AG20443 (cell line): Measurements from ENCODE around the gene FSIP1.

Experiments used
- DNase-seq: peaks from one replicate; pipeline ENCODE4 v3.0.0; 2012; ENCODE audit warnings: low spot score, mixed read lengths

FSIP1 gene

DNA sequence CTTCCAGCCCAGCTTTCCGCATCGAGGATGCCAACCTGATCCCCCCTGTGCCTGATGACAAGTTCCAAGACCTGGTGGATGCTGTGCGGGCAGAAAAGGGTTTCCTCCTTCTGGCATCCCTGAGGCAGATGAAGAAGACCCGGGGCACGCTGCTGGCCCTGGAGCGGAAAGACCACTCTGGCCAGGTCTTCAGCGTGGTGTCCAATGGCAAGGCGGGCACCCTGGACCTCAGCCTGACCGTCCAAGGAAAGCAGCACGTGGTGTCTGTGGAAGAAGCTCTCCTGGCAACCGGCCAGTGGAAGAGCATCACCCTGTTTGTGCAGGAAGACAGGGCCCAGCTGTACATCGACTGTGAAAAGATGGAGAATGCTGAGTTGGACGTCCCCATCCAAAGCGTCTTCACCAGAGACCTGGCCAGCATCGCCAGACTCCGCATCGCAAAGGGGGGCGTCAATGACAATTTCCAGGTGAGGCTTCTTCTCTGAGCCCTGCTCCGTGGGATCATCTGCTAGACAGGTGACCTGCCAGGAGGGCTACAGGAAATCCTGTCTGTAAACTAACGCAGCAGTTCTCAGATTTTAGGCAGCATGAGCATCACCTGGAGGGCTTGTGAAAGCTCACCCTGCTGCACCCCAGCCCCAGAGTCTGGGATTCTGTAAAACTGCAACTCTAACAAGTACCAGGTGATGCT, 200.2 kb downstream of the FSIP1 start:
- no peak for DNase-seq

DNA sequence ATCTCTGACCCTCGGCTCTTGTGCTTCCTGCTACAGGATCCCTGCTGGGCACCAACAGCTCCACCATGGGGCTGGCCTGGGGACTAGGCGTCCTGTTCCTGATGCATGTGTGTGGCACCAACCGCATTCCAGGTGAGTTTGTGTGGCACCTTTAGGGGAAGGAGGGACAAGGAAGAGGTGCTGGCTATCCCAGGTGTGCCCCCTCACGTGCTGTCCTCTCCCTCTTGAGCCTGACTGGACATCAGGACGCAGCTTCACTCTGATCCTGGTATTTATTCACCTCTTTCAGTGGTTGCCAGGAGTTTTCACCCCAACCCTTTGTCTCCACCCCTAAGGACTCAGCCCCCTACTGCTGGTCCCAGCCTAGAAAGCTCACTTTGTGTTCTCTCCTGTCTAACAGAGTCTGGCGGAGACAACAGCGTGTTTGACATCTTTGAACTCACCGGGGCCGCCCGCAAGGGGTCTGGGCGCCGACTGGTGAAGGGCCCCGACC, 200.8 kb downstream of the FSIP1 start:
- DNase-seq, result no peak

DNA sequence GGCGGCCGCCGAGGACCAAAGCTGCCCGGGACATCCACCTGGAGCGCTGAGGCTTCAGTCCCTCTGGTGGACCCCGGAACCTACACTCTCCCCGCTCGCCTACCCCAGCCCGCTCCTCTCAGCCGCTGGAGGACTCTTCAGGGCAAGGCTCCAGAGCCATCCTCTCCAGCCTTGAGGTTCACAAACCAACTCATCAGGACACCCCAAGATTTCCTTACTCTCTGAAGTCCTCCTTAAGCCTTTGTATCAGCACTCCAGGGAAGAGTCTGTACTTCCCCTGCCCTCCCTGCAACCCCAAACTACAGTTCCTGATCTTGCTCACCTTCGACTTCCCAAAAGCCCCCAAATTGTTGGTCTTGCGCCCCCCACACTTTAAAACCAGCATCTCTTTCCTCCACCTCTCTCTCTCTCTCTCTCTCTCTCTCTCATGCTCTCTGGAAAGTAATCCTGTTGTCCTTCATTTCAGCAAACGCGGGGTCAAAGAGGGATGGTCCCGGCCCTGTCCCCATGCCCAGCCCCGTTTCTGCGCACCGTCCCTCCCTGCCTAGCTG, 201.3 kb downstream of the FSIP1 start:
- DNase-seq, result no peak

- DNase-seq, result peak; percentile 93
Observed at GRCh38 chr15:39580485-39581241, 202.0 kb downstream of the FSIP1 start, which contains the start of gene THBS1. Gene THBS1, plus strand, starts transcription at chr15:39581079. Its CDS starts 779 bp downstream, at chr15:39581858.

GRCh38 chr15:39580117-39580484, 202.5 kb downstream of the FSIP1 start:
- DNase-seq, result peak; percentile 83

DNA sequence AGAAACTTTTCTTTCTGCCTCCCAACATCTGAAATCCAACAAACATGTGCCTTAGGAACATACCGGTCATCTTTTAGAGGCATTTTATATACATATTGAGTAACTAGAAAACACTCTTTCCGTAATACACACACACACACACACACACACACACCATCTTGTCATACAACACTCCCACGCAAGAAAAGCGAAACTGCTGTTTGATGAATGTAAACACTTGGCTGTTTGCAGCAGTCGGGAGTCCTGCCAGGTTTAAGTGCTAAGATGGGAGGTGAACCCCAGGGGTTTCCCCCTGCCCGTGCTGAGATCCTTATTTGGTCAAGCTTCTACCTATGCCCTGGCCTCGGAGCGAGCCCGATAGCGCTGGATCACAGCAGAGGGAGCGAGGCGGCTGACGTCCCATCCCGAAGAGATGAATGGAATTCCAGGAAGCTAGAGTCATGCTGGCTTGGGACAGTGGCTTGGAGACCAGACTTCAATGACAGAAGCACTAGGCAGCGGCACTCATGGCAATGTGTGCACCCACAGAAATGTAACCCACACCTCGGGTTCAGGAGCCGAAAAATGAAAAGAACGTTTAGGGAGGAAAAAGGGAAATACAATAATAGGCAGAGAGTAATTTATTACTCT, 203.0 kb downstream of the FSIP1 start:
- peak; percentile 82 for DNase-seq

- no peak for DNase-seq
Observed at GRCh38 chr15:39578851-39579486, 203.7 kb downstream of the FSIP1 start.

GRCh38 chr15:39575180-39575579, 207.5 kb downstream of the FSIP1 start:
- no peak for DNase-seq

DNA sequence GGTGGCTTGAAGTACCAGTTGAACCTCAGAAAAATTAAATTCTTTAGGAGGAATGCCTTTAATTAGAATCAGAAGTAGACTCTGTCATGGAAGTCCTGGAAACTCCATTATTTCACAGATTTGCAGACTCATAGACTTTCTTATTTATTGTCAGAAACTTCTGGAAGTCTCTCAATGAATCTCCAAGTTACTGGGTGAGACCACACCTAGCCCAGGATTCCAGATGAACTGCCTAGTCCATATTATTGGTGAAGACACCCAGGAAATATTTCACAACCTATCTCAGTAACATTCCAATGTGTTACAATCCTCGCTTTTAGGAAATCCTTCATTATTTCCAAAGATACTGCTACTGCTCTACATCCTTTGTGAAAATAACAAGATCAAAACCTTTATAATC, 208.2 kb downstream of the FSIP1 start:
- DNase-seq, result no peak

GRCh38 chr15:39573844-39574243, 208.8 kb downstream of the FSIP1 start:
- DNase-seq, result peak; percentile 33

- DNase-seq, result no peak
Observed at GRCh38 chr15:39573287-39573686, 209.4 kb downstream of the FSIP1 start.

DNA sequence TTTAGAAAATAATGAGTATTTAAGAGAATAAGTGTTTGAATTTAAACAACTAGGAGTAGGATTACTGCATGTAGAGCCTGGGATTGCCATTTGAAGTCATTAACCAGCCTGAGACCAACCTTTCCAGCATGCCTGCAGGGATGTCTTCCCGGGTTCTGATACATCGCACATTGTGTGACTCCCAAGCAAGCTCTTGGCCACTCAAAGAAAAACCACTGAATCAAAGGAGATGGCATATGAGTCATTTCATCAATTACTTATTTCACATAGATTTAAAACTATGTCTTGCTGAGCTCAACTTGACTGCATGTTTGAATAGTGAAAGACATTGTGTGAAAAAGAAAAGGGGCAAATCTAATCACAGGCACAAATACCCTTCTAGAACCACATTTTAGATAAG, 216.8 kb downstream of the FSIP1 start:
- DNase-seq, result no peak

DNA sequence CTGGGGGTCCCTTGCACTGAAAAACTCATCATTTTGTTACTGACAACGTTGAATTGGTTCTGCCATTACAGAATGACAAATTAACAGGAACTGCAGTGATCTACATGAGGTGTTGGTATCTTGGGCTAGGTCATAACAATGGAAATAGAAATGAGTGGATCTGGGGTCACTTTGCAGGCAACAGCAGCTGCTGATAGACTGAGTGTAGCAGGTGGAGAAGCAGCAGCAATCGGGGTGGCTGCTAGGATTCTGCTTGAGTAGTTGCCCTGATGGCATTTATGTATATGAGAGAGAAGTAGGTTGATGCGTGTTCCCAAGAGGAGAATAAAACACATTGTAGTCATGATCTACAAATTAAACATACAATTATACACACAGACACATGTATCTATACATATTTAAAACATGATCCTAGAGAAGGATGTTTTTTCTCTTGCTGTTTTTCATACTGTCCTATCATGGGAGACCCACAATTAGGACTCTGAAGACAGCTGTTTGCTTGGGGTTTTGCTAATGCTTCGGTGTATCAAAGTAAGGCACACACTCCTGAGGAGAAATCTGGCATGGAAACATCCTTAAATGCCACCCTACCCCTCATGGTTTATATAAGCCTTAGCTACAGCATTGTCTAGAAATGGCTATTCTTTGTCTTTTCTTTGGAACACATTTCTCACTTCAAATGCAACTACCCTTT, 217.5 kb downstream of the FSIP1 start:
- DNase-seq, result no peak

- no peak for DNase-seq
Observed at GRCh38 chr15:39558421-39558820, 224.2 kb downstream of the FSIP1 start.

DNA sequence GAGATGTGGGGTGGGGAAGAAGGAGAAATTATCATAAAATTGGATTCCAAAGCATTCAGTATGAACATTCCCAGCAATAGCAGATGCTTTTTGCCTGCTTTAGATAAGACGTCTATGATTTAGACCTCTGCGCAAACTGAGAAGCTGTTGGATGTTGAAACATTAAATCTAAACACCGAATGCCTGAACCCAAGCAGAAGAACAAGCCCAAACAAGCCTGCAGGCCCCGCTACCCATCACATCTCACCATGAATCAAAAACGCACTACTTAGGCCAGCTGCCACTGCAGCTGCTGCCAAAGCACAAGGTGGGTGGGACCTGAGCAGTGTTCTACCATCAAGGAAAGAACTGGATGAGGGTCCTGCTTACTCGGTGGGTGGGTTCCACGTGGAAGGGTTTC, 226.2 kb downstream of the FSIP1 start:
- no peak for DNase-seq

DNA sequence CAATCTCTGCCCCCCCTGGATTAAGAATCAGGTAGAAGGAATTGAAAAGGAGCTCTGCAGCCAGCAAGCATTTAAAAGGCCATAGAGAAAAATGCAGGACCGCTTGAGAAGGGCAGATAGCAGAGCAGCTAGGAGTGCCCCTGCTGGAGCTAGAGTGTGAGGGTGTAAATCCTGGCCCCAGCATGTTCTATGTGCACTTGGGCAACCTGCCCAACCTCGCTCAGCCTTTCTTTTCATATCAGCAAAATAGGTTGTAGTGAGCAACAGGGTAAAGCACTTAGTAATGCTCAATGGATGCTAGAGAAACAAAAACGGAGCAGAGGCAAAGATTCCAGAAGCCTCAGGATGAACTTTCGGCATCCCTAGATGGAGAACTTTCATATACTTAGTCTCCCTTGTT, 226.8 kb downstream of the FSIP1 start:
- no peak for DNase-seq

- DNase-seq, result no peak
Observed at GRCh38 chr15:39554746-39555387, 227.8 kb downstream of the FSIP1 start.

DNA sequence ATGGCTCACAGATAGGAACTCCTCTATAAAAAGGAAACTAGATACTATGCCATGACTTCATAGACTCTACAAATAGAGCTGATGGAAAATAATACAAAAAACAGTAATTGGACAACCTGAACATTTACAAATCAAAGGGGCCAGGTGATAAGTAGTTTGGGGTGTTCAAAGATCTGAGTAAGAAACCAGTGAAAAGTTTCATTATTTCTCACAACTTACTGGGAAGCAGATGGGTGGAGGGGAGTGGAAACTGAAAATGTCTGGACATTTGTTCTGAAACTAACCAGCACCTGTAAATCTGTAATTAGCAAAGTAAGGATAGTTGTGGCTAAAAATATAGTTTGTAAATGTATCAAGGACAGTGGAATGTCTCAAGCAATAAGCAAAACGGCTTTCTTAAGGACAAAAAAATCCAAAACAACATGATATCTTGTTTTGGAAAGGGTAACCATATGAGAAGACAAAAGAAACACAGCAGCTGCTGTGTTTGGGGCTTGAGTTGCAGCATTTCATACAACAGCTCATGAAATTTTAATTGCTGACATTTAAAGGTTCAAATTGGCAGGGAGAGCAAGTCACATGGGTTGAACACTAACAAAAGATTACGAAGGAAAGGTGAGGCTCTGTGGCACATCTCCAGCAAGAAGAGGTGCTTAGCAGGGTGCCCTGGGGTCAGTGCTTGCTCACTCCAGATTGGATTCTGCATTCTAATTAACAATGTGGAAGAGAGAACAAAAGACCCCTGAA, 228.5 kb downstream of the FSIP1 start:
- no peak for DNase-seq

GRCh38 chr15:39552556-39552955, 230.1 kb downstream of the FSIP1 start:
- no peak for DNase-seq

- no peak for DNase-seq
Observed at GRCh38 chr15:39551476-39551875, 231.2 kb downstream of the FSIP1 start.
